Stimulated activated CD8-positive, alpha-beta memory T cell treated with anti-CD3 and anti-CD28 coated beads, Interleukin-7, amount 100 ng/mL, for 1 hour (primary cell): ENCODE data around the gene MS4A2.
"Not testable (repeated sequence)": the region's sequence is repeated elsewhere in the genome, so short reads cannot be mapped to it uniquely, and the experiment has no call there.

Experiments used
- DNase-seq, 2 donors: peaks; one replicate each; pipeline ENCODE4 v3.0.0-alpha.2; 2020; ENCODE audit warnings: low read depth in 2 of 2

Gene MS4A2

DNA sequence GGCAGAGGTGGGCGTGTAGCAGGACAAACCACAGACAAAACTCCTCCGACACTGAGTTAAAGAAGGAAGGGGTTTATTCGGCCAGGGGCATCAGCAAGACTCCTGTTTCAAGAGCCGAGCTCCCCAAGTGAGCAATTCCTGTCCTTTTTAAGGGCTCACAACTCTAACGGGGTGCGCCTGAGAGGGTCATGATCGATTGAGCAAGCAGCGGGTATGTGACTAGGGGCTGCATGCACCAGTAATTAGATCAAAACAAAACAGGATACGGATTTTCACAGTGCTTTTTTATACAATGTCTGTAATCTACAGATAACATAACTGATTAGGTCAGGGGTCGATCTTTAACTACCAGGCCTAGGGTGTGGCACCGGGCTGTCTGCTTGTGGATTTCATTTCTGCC is 12.9 kb downstream of the MS4A2 start:
- not testable (repeated sequence) for DNase-seq

DNA sequence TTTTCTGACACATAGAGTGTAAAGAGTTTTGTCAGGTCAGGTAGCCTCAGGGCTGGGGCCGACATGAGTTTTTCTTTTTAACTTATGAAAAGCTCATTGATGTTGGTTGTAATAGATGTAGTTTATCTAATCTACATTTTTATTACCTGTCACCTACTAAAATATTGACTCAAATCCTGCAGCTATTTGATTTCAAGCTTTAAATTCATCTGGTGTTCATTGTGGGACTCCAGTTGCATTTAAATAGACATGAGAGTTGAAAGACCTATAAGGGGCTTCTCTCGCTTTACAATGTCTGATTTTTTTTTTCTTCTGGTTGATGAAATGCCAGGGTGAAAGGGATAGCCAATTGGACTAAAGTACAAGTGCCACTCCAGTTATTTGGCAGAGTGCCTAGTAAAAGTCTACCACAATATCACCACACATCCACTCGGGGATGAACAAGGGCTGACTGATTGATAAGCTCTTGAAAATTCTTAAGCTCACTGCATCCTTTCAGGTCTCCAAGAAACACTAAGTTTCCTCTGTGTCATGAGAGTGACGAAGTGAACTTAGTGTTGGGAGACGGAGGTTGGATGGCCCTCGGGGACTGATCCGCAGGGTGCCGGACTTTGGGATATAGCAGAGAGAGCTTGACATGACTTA is 16.1 kb downstream of the MS4A2 start:
- DNase-seq, result not testable (repeated sequence)

DNA sequence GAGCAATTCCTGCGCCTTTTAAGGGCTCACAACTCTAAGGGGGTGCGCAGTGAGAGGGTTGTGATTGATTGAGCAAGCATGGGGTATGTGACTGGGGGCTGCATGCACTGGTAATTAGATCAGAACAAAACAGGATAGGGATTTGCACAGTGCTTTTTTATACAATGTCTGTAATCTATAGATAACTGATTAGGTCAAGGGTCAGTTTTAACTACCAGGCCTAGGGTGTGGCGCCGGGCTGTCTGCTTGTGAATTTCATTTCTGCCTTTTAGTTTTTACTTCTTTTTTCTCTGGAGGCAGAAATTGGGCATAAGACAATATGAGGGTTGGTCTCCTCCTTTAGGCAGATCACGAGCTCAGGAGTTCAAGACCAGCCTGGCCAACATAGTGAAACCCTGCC is 20.2 kb downstream of the MS4A2 start:
- DNase-seq, result not testable (repeated sequence)

GRCh38 chr11:60111793-60112192 is 23.3 kb downstream of the MS4A2 start:
- no peak for DNase-seq

DNA sequence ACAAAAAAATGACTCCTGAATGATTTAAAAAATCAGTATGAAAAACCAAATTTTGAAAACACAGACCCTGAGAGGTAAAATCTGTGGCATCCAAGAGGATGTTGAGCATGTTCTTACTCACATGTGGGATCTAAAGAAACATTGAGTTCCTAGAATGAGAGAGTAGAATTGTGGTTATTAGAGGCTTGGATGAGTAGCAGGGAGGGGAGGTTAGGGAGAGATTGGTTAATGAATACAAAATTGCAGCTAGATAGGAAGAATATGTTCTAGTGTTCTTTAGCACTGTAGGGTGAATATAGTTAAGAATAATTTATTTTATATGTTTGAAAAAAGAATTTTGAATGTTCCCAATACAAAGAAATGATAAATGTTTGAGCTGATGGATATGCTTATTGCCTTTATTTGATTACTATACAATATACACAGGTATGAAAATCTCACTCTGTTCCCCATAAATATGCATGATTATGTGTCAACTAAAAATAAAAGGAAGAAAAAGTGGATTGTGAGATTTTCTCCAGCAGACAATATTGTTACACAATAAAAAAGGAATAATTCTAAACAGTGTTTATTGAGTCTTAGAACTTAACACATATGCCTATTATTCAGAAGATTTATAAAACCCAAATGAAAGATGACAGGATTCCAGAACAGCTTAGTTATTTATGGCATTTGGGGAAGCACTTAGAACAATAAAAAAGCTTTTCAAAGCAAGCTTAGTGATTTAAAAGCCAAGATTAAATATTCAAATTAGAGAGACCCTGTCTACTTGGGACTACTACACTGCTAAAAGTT is 28.7 kb downstream of the MS4A2 start:
- DNase-seq, result no peak

GRCh38 chr11:60118338-60118737 is 29.9 kb downstream of the MS4A2 start:
- no peak for DNase-seq

GRCh38 chr11:60119710-60120109 is 31.2 kb downstream of the MS4A2 start:
- DNase-seq, result no peak

GRCh38 chr11:60121264-60121663 is 32.8 kb downstream of the MS4A2 start:
- no peak for DNase-seq

GRCh38 chr11:60122414-60123036 is 34.1 kb downstream of the MS4A2 start:
- no peak for DNase-seq

- DNase-seq, result no peak
Observed at GRCh38 chr11:60124802-60125432, 36.5 kb downstream of the MS4A2 start.

- DNase-seq, result no peak
Observed at GRCh38 chr11:60125956-60126585, 37.6 kb downstream of the MS4A2 start.

DNA sequence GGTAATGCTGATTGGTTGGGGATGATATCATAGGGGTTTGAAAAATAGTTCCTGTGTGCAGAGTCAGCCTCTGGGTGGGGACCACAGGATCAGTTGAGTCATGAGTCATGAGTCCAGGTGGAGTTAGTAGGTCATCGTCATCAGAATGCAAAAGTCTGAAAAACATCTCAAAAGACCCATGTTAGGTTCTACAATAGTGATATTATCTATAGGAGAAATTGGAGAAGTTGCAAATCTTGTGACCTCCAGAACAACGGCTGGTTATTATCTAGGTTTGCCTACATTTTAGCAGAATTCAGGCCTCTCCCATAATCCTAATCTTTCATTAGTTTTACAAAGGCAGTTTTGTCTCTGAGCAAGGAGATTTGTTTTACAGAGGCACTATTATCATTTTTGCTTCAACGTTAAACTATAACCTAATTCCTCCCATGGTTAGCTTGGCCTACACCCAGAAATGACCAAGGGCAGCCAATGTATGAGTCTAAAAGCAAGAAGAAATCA is 38.9 kb downstream of the MS4A2 start:
- DNase-seq, result no peak

- DNase-seq, result no peak
Observed at GRCh38 chr11:60128376-60128775, 39.9 kb downstream of the MS4A2 start.

DNA sequence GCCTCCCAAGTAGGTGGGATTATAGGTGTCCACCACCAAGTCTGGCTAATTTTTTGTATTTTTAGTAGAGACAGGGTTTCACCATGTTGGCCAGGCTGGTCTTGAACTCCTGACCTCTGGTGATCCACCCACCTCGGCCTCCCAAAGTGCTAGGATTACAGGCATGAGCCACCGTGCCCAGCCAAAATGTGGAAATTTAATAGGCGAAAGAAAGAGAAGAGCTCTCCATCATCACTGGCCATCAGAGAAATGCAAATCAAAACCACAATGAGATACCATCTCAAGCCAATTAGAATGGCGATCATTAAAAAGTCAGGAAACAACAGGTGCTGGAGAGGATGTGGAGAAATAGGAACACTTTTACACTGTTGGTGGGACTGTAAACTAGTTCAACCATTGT is 40.4 kb downstream of the MS4A2 start:
- DNase-seq, result not testable (repeated sequence)

GRCh38 chr11:60129853-60130252 is 41.4 kb downstream of the MS4A2 start:
- no peak for DNase-seq

DNA sequence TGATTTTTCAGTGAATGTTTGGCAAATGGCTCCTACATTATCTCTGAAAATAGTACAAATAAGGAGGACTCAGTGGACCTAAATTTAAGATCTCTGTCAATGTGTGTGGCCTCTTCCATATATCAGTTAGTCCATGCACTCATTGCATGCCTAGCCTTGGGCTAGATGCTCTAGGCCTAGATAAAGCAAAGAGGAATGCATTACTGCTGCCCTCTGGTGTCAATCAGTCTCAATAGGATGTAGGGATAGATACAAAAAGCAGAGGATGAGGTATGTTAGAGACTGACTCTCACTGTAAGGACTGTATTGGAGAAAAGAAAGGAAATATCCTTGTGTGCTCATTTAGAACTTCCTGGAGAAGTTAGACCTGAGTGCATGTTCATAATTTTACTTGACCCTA is 42.0 kb downstream of the MS4A2 start:
- no peak for DNase-seq

DNA sequence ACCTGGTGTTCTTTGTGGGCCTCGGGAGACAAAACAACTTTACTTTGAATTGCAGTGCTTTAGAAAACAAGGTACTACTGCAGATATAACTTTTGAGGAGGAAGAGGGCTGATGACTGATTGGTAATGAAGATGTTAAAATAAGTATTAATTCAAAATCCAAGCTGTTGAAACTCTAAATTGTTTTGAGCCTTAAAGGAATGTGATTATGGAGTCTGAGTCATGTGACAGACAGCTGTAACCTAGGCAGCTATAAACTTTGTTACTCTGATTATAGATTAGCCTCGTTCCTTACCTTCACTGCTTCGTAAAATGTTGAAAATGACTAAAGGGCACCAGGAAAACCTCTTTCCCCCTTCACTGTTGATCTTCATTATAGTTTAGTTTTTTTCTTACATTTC is 43.4 kb downstream of the MS4A2 start:
- DNase-seq, result no peak

GRCh38 chr11:60133917-60134316 is 45.5 kb downstream of the MS4A2 start:
- DNase-seq, result no peak

DNA sequence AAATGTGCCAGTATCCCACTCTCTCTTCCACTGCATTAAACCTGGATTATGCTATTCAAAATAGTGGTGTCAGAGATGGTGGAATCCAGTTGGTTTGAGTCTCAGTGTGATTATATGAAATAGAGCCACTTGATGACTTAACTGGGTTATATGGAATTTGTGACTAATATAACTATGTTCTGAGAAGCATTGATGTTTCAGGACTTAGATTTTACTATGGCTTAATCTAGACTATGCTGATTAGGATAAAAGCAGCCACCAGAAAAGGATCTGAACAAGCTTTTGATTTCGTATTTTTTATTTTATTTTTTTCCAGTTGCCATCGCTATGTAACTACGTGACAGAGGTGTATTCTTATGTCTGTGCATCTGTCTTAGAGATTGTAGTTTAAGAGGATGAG is 55.3 kb downstream of the MS4A2 start:
- DNase-seq, result no peak

GRCh38 chr11:60145677-60146076 is 57.2 kb downstream of the MS4A2 start:
- no peak for DNase-seq
